NCI-H2227 (cell line): ENCODE data around the gene NDUFA13.
"Not testable (repeated sequence)": the region's sequence is repeated elsewhere in the genome, so short reads cannot be mapped to it uniquely, and the experiment has no call there.

Source experiments
- DNase-seq: peaks from one replicate; lab custom pipeline; 2025; ENCODE audit not compliant: unreplicated experiment; lab: John Stamatoyannopoulos, UW

The NDUFA13 gene

GRCh38 chr19:19515642-19516519 is at the start of gene NDUFA13:
Gene NDUFA13 (plus strand): TSS chr19:19516225. CDS start chr19:19516239, 14 bp downstream.
- peak; percentile 94 for DNase-seq

- no peak for DNase-seq
Measured at GRCh38 chr19:19468424-19469050, 47.5 kb upstream of the NDUFA13 start.

GRCh38 chr19:19470579-19470978 is 45.4 kb upstream of the NDUFA13 start:
- DNase-seq: no peak

GRCh38 chr19:19471682-19472081 is 44.3 kb upstream of the NDUFA13 start:
- no peak for DNase-seq

- not testable (repeated sequence) for DNase-seq
Measured at GRCh38 chr19:19472106-19472505, 43.9 kb upstream of the NDUFA13 start.

- no peak for DNase-seq
Measured at GRCh38 chr19:19475015-19475765, 40.8 kb upstream of the NDUFA13 start.

- DNase-seq: no peak
Measured at GRCh38 chr19:19475849-19476828, 39.9 kb upstream of the NDUFA13 start.

GRCh38 chr19:19477705-19478383 is 38.2 kb upstream of the NDUFA13 start:
- no peak for DNase-seq

- no peak for DNase-seq
Measured at GRCh38 chr19:19480688-19481087, 35.3 kb upstream of the NDUFA13 start.

- no peak for DNase-seq
Measured at GRCh38 chr19:19482809-19483596, 33.0 kb upstream of the NDUFA13 start.

- DNase-seq: no peak
Measured at GRCh38 chr19:19485161-19485997, 30.6 kb upstream of the NDUFA13 start.

GRCh38 chr19:19485998-19486290 is 30.1 kb upstream of the NDUFA13 start:
- DNase-seq: no peak

GRCh38 chr19:19486343-19487076 is 29.5 kb upstream of the NDUFA13 start:
- DNase-seq: no peak

GRCh38 chr19:19487077-19487949 is 28.7 kb upstream of the NDUFA13 start:
- DNase-seq: no peak

GRCh38 chr19:19487950-19488874 is 27.8 kb upstream of the NDUFA13 start:
- no peak for DNase-seq
